ENCODE results near the gene TMEM33.

DNA sequence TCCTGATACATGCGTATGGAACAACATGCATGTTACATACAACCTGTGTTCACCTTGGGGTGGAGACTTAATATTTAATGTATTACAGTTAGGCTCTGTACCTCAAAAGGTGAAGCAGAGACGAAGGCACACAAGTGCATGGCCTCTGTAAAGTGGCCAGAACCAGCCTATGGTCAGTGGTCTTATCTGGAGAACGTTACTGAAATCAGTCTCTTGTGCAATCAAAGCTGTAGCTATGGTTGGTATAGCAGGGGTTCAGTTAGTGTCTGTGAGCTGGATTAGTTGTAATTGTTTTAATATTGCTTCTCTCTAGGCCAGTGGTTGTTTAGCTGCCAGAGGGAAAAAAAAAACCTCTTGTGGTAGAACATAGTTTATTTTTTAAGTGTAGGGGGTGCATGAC, 2.2 kb upstream of the TMEM33 start:
- TF ChIP-seq, protein P1, sequence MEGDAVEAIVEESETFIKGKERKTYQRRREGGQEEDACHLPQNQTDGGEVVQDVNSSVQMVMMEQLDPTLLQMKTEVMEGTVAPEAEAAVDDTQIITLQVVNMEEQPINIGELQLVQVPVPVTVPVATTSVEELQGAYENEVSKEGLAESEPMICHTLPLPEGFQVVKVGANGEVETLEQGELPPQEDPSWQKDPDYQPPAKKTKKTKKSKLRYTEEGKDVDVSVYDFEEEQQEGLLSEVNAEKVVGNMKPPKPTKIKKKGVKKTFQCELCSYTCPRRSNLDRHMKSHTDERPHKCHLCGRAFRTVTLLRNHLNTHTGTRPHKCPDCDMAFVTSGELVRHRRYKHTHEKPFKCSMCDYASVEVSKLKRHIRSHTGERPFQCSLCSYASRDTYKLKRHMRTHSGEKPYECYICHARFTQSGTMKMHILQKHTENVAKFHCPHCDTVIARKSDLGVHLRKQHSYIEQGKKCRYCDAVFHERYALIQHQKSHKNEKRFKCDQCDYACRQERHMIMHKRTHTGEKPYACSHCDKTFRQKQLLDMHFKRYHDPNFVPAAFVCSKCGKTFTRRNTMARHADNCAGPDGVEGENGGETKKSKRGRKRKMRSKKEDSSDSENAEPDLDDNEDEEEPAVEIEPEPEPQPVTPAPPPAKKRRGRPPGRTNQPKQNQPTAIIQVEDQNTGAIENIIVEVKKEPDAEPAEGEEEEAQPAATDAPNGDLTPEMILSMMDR (IDR thresholded peaks at IDR 0.05; ENCODE audit: poor library complexity, severe bottlenecking), result no peak
- TF ChIP-seq POLR2AphosphoS5 (IDR thresholded peaks at IDR 0.05) (no peak), EP300 (conservative IDR thresholded peaks at IDR 0.05; ENCODE audit: poor library complexity, severe bottlenecking) (no peak), RAD21 (conservative IDR thresholded peaks at IDR 0.05) (no peak), EZH2 (IDR thresholded peaks at IDR 0.05; ENCODE audit: borderline replicate concordance, insufficient read depth, low read length, poor library complexity, severe bottlenecking) (no peak), TAF1 (IDR thresholded peaks at IDR 0.05; ENCODE audit: low read depth) (no peak)
